CD4-positive, alpha-beta T cell treated with Interleukin-4 for 1 hour (primary cell): Measurements from ENCODE around the gene RRP36.

Experiments used
- DNase-seq, 2 donors: peaks; one replicate each; pipeline ENCODE4 v3.0.0-alpha.2; 2020 to 2022

RRP36 gene

DNA sequence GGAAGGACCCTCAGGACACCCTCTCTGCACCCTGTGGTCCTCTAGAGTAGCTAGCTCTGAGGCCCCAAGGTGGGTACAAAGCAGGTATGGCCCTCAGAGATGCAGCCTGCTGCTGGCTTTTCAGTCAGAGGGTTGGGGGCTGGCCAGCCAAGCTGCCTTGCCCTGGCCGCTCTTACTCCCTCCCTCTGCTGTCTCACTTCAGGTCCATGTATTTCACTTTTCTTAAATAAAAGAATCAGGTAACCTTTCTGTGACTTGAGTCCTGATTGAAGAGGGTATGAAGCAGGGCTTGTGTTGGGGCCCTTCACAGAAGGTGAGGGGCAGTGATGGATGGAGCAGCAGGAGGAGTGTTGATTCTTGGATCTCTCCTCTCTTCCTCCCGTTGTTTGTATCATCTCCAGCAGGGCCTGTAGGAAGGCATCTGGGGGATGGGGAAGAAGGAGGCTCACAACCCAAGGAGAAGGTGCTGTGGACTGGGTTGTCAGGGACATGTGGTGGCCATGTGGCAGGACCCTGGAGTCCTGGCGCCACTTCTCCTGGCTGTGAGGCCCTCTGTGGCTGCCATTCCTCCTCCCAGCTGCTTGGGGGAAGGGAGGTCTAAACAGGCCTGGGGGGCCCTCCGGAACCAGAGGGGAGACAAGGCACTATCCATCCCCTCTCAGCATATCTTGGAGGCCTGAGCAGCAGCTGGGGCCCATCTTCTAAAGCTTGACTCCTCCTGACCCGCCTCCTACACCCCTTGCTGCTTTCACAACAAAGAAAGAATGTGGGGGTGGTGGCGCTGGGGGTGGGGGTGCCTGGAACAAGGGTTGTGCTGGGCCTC, 53.6 kb downstream of the RRP36 start:
- no peak for DNase-seq

DNA sequence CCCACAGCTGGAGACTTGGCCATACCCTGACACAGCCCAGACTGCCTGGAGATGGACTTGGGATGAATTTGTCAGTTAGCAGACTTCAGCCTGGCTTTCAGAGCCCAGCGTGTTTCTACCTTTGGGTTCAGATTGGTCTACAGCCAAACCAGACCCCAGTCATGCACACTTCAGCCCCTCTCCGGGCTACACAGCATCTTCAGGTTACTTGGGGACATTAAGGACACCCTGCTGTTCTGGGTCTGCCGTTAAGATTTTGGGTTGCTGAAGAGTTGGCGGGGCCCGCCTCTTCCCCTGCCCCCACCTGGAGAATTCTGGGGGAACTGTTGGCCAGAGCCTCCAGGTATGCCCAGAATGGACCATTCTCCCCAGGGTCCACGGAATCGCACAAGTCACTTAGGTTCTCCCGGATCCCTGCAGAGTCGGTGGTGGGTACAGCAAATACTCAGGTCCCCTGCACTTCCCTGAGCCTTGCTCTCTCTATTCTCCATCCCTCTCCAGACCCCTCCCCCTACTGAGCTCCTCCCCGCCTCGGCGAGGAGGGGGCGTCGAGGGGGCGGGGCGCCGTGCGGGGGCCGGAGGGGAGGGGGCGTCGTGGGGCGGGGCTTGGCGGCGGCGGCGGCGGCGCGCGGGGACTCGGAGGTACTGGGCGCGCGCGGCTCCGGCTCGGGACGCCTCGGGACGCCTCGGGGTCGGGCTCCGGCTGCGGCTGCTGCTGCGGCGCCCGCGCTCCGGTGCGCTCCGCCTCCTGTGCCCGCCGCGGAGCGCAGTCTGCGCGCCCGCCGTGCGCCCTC, 54.4 kb downstream of the RRP36 start, which contains the start of gene PTK7:
TSS of gene PTK7 (plus strand) at position 645 of the 794 bp plus-strand sequence. CDS start 175 bp downstream, outside the sequence.
- DNase-seq = no peak

DNA sequence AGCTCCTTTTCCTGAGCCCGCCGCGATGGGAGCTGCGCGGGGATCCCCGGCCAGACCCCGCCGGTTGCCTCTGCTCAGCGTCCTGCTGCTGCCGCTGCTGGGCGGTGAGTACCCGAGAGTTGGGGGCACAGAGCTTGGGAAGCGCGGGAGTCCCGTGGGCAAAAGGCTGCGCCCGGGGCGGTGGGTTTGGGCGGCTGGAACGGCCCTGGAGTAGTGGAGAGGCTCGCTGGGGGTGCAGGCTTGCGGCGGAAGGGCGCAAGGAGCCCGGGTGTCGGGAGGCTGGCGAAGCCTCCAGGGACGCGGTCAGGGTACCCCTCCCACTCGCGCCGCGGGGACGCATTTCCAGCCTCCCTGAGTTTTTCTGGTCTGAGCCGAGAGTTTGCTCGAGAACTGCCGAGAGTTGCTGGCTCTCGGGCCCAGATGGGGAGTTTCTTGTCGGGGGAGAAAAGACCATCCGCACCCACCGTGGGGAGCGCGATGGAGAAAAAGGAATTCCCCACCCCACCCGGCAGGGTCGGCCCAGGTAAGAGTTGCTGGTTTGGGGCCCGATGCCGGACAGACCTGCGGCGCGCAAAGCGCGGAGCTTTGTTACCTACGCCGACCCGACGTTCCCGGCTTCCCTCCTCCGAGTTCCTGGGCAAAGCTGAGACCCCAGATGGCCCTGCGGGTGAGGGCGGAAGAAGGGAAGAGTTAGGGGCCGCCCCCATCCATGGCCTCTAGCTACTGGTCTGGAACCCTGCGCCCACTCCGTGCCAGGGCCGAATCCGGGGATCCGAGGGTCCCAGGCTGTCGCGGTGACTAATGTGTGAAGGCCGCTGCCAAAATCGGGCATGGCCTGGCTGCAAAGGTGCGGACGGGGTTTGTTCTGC, 55.3 kb downstream of the RRP36 start:
- no peak for DNase-seq

DNA sequence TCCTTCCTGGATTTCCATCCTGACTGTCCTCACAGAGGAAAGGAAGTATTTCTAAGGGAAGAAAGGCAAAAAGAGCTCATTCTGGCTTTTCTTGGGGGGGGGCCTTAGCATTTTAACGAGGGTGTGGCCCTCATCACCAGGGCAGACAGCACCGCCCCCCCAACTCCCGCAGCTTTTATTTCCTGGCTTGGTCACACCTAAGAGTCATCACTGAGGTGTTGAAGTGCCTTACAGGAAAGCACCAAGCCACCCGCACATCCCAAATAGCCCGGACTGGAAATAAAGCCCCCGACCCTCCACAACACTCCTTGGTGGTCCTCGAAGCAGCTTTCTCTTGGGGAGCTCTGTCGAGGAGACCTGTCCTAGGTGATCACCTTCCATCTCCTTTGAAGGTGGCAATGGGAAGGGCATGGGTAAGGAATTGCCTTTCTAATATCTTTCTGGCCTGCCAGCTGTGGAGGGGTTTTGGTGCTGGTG, 55.9 kb downstream of the RRP36 start:
- no peak for DNase-seq

DNA sequence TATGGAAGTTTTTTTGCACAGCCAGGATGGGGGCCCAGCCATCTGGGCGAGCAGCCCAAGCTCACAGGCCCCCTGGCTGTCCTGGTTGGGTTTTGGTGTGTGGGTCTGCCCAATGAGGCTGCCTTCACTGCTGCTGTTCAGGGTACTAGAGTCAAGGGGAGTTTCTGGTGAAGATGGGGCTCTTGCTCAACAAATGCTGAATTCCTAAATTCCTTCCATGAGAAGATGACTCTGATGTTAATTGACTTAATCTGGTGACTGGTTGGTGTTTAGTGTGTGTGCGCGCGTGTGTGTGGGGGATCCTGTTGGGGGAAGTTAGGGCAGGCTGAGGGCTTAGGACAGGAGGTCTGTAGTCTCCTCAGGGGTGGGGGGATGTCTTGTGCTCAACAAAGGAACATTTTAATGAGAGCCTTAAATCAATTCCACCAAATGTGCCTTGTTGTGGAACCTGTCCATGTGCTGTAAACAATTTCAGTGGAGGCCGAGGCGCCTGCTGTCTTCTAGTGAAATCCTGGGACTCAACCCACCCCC, 56.6 kb downstream of the RRP36 start:
- DNase-seq = no peak

DNA sequence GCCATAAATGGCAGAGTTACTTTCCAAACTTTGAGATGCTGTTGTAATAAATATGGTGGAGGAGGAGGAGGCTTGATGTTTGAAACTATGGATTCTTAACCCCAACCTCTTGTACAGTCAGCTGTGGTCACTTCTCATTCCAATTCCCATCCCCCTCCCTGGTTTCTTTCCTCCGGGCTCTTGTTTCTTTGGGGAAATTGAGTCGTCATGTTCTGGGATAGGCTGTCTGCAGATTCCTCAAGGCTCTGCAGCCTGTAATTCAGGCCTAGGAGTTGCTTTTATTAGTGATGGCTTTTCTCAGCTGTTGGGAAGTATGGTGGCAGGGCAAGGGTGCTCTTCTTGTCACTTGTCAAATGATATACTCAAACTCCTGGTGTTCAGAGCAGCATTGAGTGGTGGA, 57.3 kb downstream of the RRP36 start:
- no peak for DNase-seq
